ENCODE data around the gene CCDC92.
A peak's percentile ranks its signal among the peaks of the same experiment; 100 is the strongest.
"Not testable (repeated sequence)": the region's sequence is repeated elsewhere in the genome, so short reads cannot be mapped to it uniquely, and the experiment has no call there.

Gene CCDC92

DNA sequence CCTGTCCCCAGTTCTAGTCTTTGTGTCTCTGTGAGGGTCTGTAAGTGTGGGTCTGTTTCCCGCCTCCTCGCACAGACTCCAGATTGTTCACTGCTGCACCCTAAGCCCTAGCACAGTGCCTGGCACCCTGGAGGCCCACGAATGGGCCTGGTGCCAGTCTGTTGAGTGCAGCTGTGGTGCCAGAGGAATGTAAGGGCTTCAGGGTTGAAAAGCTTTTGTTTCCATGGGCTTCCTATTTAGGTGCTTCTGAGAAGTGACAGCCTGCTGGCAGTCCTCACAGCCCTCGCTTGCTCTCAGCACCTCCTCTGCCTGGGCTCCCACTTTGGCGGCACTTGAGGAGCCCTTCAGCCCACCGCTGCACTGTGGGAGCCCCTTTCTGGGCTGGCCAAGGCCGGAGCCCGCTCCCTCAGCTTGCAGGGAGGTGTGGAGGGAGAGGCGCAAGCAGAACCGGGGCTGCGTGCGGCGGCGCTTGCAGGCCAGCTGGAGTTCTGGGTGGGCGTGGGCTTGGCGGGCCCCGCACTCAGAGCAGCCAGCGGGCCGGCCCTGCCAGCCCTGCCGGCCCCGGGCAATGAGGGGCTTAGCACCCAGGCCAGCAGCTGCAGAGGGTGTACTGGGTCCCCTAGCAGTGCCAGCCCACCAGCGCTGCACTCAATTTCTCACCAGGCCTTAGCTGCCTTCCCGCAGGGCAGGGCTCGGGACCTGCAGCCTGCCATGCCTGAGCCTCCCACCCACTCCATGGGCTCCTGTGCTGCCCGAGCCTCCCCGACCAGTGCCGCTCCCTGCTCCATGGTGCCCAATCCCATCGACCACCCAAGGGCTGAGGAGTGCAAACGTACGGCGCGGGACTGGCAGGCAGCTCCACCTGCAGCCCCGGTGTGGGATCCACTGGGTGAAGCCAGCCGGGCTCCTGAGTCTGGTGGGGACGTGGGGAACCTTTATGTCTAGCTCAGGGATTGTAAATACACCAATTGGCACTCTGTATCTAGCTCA lies 25.8 kb downstream of the CCDC92 start:
- H3K4me1 ChIP-seq (ENCODE audit: control insufficient read depth, insufficient read depth, low read length) = peaks cover 17% of the 10 kb centered on the region
- not testable (repeated sequence) for DNase-seq (ENCODE audit: low read depth); H3K9me3 ChIP-seq (ENCODE audit: control insufficient read depth, low read length); H3K27me3 ChIP-seq (replicated peaks; ENCODE audit: control insufficient read depth, insufficient read depth, low read length); H3K9ac ChIP-seq (ENCODE audit: low read length); H3K4me3 ChIP-seq (ENCODE audit: low read length)
- H3K36me3 ChIP-seq (ENCODE audit: control insufficient read depth, insufficient read depth, low read length, severe bottlenecking) = peaks cover 29% of the 10 kb centered on the region

DNA sequence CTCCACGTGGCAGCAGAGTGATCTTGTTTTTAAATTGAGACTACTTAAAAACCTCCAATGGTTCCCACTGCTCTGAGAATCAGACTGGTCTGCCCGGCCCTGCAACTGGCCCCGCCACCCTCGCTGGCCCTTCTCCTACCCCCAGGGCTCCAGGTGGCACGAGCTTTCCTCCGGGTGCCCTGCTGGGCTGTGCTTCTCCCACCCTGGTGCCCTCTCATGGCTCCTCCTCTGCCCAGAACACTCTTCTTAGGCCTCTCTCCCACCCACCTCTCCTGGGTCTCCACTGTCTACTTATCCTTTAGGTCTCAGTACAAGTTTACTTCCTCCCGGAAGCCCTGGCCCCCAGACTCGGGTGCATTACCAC lies 26.5 kb downstream of the CCDC92 start:
- H3K9me3 ChIP-seq (ENCODE audit: control insufficient read depth, low read length) = peaks cover 14% of the 10 kb centered on the region
- no peak overlapping the region for H3K4me3 ChIP-seq (ENCODE audit: low read length)
- no peak for DNase-seq (ENCODE audit: low read depth)

GRCh38 chr12:123945287-123946151 lies 27.1 kb downstream of the CCDC92 start:
- Histone ChIP-seq H3K36me3 (ENCODE audit: control insufficient read depth, insufficient read depth, low read length, severe bottlenecking) (peaks cover 39% of the 10 kb centered on the region), H3K9ac (ENCODE audit: low read length) (no peak overlapping the region), H3K4me1 (ENCODE audit: control insufficient read depth, insufficient read depth, low read length) (peaks cover 13% of the 10 kb centered on the region), H3K9me3 (ENCODE audit: control insufficient read depth, low read length) (peaks cover 14% of the 10 kb centered on the region), H3K27me3 (replicated peaks; ENCODE audit: control insufficient read depth, insufficient read depth, low read length) (no peaks in the 10 kb centered on the region), H3K4me3 (ENCODE audit: low read length) (no peak overlapping the region)
- no peak for DNase-seq (ENCODE audit: low read depth)

More for the DNA sequence above, 26.5 kb downstream of the CCDC92 start:
- no peak overlapping the region for H3K9ac ChIP-seq (ENCODE audit: low read length)
- H3K27me3 ChIP-seq (replicated peaks; ENCODE audit: control insufficient read depth, insufficient read depth, low read length) = no peaks in the 10 kb centered on the region
- H3K4me1 ChIP-seq (ENCODE audit: control insufficient read depth, insufficient read depth, low read length) = peaks cover 17% of the 10 kb centered on the region
- H3K36me3 ChIP-seq (ENCODE audit: control insufficient read depth, insufficient read depth, low read length, severe bottlenecking) = peaks cover 36% of the 10 kb centered on the region

DNA sequence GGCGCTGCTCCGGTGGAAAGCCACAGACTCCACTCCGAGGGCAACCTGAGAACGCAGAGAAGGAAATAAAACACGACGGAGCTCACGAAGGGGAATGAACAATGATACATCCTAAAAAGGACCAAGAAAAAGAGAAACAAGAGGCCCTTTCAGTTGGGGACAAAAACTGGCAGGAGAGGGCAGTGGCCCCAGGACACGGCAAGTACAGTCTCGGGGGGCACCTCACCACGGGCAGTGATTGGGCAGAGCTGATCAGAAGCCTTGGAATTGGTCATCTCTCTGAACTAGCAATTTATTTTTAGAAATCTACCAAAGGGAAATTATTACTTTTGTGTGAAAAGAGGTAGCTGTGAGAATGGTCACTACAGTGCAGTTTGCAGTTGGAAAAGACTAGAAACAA lies 27.9 kb downstream of the CCDC92 start:
- Histone ChIP-seq H3K4me1 (ENCODE audit: control insufficient read depth, insufficient read depth, low read length) (peaks cover 9% of the 10 kb centered on the region), H3K27me3 (replicated peaks; ENCODE audit: control insufficient read depth, insufficient read depth, low read length) (no peaks in the 10 kb centered on the region), H3K4me3 (ENCODE audit: low read length) (no peak overlapping the region), H3K36me3 (ENCODE audit: control insufficient read depth, insufficient read depth, low read length, severe bottlenecking) (peaks cover 47% of the 10 kb centered on the region), H3K9ac (ENCODE audit: low read length) (no peak overlapping the region), H3K9me3 (ENCODE audit: control insufficient read depth, low read length) (peaks cover 14% of the 10 kb centered on the region)
- DNase-seq (ENCODE audit: low read depth) = no peak

- Histone ChIP-seq H3K4me1 (ENCODE audit: control insufficient read depth, insufficient read depth, low read length) (peaks cover 9% of the 10 kb centered on the region), H3K9me3 (ENCODE audit: control insufficient read depth, low read length) (peaks cover 14% of the 10 kb centered on the region), H3K27me3 (replicated peaks; ENCODE audit: control insufficient read depth, insufficient read depth, low read length) (no peaks in the 10 kb centered on the region), H3K9ac (ENCODE audit: low read length) (no peak overlapping the region), H3K4me3 (ENCODE audit: low read length) (no peak overlapping the region), H3K36me3 (ENCODE audit: control insufficient read depth, insufficient read depth, low read length, severe bottlenecking) (peaks cover 44% of the 10 kb centered on the region)
- DNase-seq (ENCODE audit: low read depth) = no peak
Observed at GRCh38 chr12:123943816-123944215, 28.8 kb downstream of the CCDC92 start.

- Histone ChIP-seq H3K4me1 (ENCODE audit: control insufficient read depth, insufficient read depth, low read length) (peaks cover 9% of the 10 kb centered on the region), H3K9ac (ENCODE audit: low read length) (no peak overlapping the region), H3K9me3 (ENCODE audit: control insufficient read depth, low read length) (peaks cover 14% of the 10 kb centered on the region), H3K36me3 (ENCODE audit: control insufficient read depth, insufficient read depth, low read length, severe bottlenecking) (peaks cover 43% of the 10 kb centered on the region), H3K4me3 (ENCODE audit: low read length) (no peak overlapping the region), H3K27me3 (replicated peaks; ENCODE audit: control insufficient read depth, insufficient read depth, low read length) (no peaks in the 10 kb centered on the region)
- DNase-seq (ENCODE audit: low read depth) = peak; percentile 18
Observed at GRCh38 chr12:123942911-123943648, 29.6 kb downstream of the CCDC92 start.

- peaks cover 46% of the 10 kb centered on the region for H3K36me3 ChIP-seq (ENCODE audit: control insufficient read depth, insufficient read depth, low read length, severe bottlenecking)
- peaks cover 9% of the 10 kb centered on the region for H3K4me1 ChIP-seq (ENCODE audit: control insufficient read depth, insufficient read depth, low read length)
- no peak overlapping the region for H3K9ac ChIP-seq (ENCODE audit: low read length)
- DNase-seq (ENCODE audit: low read depth) = peak; percentile 78
- H3K4me3 ChIP-seq (ENCODE audit: low read length) = peak overlapping the region; percentile 34
- peaks cover 14% of the 10 kb centered on the region for H3K9me3 ChIP-seq (ENCODE audit: control insufficient read depth, low read length)
- H3K27me3 ChIP-seq (replicated peaks; ENCODE audit: control insufficient read depth, insufficient read depth, low read length) = no peaks in the 10 kb centered on the region
Observed at GRCh38 chr12:123942238-123942653, 30.4 kb downstream of the CCDC92 start.

GRCh38 chr12:123941624-123942237 lies 30.9 kb downstream of the CCDC92 start:
- DNase-seq (ENCODE audit: low read depth) = peak; percentile 13

DNA sequence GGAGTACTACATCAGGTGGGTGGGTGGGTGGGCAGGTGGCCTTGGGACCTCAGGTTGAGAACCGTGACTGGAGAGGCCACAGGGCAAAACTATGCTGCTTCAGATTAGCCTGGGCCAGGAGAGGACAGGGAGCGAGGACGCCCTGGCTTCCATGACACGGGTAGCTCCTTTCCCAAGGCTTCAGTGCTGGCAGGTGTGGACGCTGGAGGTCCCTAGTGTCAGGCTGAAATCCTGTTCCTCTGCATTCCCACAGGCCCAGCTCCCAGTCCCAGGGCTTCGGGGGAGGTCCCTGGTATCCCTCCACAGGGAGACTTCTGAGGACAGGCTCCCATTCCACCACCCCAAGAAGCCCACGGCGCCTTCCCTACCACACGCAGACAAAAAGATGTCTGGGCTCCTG lies 31.6 kb downstream of the CCDC92 start:
- H3K36me3 ChIP-seq (ENCODE audit: control insufficient read depth, insufficient read depth, low read length, severe bottlenecking) = peaks cover 58% of the 10 kb centered on the region
- H3K9ac ChIP-seq (ENCODE audit: low read length) = no peak overlapping the region
- DNase-seq (ENCODE audit: low read depth) = no peak
- peaks cover 14% of the 10 kb centered on the region for H3K9me3 ChIP-seq (ENCODE audit: control insufficient read depth, low read length)
- peaks cover 9% of the 10 kb centered on the region for H3K4me1 ChIP-seq (ENCODE audit: control insufficient read depth, insufficient read depth, low read length)
- no peak overlapping the region for H3K4me3 ChIP-seq (ENCODE audit: low read length)
- H3K27me3 ChIP-seq (replicated peaks; ENCODE audit: control insufficient read depth, insufficient read depth, low read length) = no peaks in the 10 kb centered on the region

More at GRCh38 chr12:123941624-123942237, 30.9 kb downstream of the CCDC92 start:
- H3K4me1 ChIP-seq (ENCODE audit: control insufficient read depth, insufficient read depth, low read length) = peaks cover 9% of the 10 kb centered on the region
- H3K4me3 ChIP-seq (ENCODE audit: low read length) = peak overlapping the region; percentile 34
- peaks cover 51% of the 10 kb centered on the region for H3K36me3 ChIP-seq (ENCODE audit: control insufficient read depth, insufficient read depth, low read length, severe bottlenecking)
- no peak overlapping the region for H3K9ac ChIP-seq (ENCODE audit: low read length)
- H3K27me3 ChIP-seq (replicated peaks; ENCODE audit: control insufficient read depth, insufficient read depth, low read length) = no peaks in the 10 kb centered on the region
- H3K9me3 ChIP-seq (ENCODE audit: control insufficient read depth, low read length) = peaks cover 14% of the 10 kb centered on the region

DNA sequence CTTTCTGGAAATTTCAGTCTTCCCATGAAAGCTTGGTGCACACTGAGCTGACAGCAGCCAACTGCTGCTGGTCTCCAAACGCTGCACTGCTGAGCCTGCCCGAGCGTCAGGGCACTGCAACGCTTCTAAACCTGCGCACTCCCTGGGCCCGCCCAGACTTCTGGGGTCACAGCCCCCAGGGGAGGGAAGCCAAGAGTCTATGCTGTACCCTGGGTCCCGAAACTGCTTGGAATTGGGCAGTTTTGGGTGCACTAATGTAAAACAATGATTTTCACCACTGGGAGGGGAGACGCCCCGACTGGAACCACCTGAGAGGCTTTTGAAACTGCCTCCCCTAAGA lies 32.0 kb downstream of the CCDC92 start:
- Histone ChIP-seq H3K27me3 (replicated peaks; ENCODE audit: control insufficient read depth, insufficient read depth, low read length) (no peaks in the 10 kb centered on the region), H3K9ac (ENCODE audit: low read length) (no peak overlapping the region), H3K4me3 (ENCODE audit: low read length) (no peak overlapping the region), H3K36me3 (ENCODE audit: control insufficient read depth, insufficient read depth, low read length, severe bottlenecking) (peaks cover 60% of the 10 kb centered on the region), H3K4me1 (ENCODE audit: control insufficient read depth, insufficient read depth, low read length) (peaks cover 9% of the 10 kb centered on the region), H3K9me3 (ENCODE audit: control insufficient read depth, low read length) (peaks cover 14% of the 10 kb centered on the region)
- no peak for DNase-seq (ENCODE audit: low read depth)
